T-helper 22 cell (primary cell): ENCODE results near the gene MOXD1.

Experiments used
- DNase-seq: peaks from one replicate; pipeline ENCODE4 v3.0.0-alpha.2; 2020; ENCODE audit warnings: low read depth

Gene MOXD1

DNA sequence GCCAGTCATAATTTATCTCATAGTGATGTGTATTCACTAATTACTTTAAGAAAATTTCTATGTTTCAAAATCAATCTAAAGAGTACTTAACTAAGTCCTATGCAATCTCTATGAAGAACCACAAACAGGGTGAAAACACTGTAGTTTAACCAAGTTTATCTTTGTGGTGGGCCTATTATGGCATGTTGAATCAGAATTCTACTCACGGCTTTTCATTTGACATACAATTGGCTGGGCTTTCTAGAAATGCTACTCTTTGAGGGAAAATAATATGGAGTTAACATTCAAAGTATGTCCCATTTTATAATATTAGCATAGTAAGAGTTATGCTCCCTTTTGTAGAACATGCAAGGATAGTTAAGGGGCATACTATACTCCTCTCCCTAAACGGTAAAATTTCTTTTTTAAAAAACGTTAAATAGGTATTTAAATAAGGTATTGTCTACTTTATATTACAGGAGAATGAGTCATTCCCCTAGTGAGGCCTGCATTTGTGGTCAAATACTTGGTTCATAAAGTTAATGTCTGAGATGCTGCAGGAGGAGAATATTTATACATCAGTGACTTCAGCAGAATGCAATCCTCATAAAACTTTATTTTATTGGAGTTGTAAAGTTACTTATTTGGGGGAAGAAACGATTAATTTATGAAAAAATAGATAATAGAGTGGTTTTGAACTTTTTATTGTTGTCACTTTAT lies 1.8 kb downstream of the MOXD1 start:
- DNase-seq, result no peak

DNA sequence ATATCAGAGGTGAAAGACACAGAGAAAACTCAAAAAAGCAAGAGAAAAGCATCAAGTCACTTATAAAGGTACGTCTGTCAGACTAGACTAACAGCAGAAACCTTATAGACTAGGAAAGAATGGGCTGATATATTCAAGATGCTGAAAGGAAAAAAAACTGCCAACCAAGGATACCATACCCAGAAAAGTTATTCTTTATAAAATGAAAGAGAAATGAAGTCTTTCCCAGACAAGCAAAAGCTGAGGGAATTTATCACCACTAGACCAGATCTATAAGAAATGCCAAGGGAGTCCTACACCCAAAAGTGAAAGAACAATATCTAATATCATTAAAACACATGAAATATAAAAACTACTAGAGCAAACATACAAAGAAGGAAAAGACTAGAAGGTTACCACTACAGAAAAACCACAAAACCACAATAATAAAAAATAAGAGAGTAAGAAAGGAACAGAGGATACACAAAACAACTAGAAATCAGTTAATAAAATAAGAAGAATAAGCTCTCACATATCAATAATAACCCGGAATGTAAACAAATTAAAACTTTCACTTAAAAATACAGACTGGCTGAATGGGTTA lies 6.2 kb downstream of the MOXD1 start:
- no peak for DNase-seq

- no peak for DNase-seq
Measured at GRCh38 chr6:132392792-132393191, 8.5 kb downstream of the MOXD1 start.

GRCh38 chr6:132392270-132392646 lies 9.0 kb downstream of the MOXD1 start:
- no peak for DNase-seq

- DNase-seq, result no peak
Measured at GRCh38 chr6:132391391-132392269, 9.6 kb downstream of the MOXD1 start.

GRCh38 chr6:132390451-132390850 lies 10.8 kb downstream of the MOXD1 start:
- no peak for DNase-seq

DNA sequence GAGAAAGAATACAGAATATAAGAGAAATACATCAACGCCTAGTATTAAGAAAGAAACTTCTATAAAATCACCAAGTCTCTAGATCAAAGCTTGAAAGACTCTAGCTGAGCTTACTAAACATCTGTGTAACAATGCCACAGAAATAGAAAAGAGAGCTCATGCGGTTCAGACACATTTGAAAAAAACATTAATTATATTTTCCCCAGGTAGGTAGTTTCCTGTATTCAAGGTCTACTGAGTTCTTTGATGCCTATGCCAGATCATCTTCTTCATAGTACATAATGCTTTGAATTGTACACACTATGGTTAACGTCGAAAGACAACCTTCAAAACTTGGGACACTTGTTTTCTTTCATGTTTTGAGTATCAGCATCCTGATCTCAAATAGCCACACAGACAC lies 11.3 kb downstream of the MOXD1 start:
- no peak for DNase-seq

GRCh38 chr6:132388291-132388690 lies 13.0 kb downstream of the MOXD1 start:
- DNase-seq, result no peak

GRCh38 chr6:132382630-132383175 lies 18.6 kb downstream of the MOXD1 start:
- no peak for DNase-seq

DNA sequence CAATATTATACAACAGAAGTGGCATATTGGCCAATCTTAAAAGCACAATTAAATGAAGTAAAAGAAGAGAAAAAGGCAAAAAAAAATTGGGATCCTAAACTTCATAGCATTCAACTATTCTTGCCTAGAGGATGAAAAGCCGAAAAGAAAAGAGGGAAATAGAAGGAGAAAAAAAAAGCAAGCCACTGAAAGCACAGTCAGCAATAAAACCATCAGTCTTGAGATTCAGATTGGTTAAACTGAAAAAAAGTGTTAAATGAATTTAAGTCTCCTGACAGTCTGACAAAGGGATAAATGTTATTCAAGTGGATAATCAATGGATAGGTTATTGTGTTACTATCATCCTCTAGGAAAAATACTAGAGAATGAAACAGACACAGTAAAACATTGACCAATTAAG lies 19.9 kb downstream of the MOXD1 start:
- no peak for DNase-seq

DNA sequence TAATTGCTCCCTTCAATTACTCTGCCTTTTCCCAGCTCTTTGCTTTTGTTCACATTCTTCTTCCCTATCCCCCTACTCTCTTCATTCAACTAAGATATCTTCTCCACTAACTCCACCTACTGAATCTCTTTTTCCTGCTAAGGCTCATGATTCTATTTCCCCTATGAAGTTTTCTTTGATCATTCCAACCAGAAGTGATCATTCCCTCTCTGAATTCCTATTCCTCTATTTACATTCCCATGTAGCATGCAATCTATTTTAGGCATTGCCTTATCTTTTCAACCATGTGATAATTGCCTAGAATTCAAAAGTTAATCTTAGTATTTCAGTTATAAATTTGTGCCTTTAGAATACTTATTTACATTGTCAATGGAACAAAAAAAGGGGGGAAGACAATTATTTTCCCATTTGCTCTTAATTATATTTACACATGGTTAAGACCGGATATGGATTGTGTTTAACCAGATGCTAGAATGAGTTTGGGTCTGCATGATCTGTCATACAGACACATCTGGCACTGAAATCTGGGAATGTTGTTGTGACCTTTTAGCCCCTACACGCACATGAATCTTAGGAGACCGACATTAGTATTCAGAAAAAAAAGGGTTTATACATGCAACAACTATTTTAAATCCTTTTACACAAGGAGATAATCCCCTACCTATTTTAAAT lies 20.8 kb downstream of the MOXD1 start:
- DNase-seq, result no peak

GRCh38 chr6:132369526-132369925 lies 31.7 kb downstream of the MOXD1 start:
- no peak for DNase-seq

DNA sequence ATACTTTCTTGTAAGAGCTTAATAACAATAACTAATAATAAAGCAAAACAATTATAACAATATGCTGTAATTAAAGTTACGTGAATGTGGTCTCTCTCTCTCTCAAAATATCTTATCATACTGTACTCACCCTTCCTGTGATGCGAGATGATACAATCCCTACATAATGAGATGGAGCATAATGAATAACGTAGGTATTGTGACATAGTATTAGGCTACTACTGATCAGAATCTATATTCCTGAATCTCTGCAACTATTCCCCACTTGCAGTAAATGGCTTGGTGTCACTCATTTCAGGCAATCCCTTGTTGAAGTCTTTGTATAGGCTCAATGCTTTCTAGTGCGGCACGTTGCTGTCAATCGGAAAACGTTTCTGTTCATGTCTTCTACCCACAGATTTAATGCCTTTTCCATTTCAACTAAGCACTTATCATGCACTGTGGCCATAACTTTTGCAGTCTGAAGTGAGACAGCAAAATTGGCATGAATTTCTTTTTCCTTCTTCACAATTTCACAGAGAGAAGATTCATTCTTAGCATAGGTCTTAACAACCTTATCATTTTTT lies 32.3 kb downstream of the MOXD1 start:
- no peak for DNase-seq

DNA sequence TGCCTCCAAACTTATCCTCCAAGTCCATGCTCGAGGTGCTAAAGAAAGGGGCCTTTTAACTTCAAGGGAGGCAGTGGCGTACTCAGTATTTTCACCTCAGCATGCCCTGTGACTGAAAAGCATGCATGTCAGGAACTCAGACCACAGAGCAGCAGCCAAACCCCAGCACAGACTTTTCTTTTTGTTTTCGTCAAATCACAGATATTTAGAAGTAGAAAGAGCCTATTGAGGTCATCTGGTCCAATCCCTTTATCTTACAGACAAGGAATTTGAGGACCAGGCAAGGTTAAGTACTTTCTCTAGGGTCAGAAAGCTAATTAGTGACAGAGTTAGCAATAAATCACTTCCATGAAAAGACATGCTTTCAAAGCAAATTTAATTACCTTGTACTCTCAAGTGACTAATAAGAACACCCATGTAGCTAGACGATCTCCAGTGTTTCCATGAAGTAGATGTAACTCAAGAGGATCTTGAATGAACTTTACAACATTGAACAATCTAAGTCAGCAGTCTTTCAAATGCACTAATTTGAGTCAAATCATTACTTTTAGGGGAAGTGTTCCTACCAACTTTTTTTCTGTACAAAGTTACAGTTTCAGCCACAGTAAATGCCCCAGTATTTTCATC lies 35.9 kb downstream of the MOXD1 start:
- DNase-seq, result no peak

DNA sequence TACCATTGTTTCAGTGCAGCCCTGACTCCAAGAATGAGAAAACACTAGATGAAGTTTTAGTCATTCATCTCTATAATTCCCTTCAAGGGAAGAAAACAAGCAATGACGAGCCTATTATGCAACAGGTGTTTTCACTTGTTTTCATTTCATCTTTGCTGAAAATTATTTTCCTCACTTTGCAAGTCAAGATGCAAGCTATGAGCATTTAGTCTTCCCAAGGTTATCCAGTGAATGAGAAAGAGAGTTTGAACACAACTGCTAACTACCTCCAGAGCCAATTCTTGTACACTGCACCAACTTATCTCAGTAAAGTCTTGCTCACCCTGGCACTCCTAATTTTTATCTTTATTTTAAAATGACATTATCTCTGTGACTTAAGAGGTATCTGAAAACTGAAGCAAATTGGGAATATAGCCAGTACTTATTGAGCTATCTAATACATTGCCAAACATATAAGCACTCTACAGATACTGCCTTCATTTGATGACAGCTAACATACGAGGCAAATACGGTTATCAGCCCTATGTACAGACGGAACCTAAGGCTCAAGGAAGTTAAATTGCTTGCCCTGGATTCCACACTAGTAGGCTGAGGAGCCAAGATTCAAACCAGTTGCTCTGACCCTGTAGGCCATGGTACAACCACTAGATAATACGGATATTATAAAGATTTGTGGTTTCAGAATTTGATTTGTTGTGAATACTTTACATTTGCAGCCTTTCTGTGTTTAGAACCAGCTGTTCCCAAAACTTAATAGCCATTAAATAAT lies 36.8 kb downstream of the MOXD1 start:
- no peak for DNase-seq

GRCh38 chr6:132362442-132363185 lies 38.7 kb downstream of the MOXD1 start:
- DNase-seq, result no peak

GRCh38 chr6:132361101-132361500 lies 40.2 kb downstream of the MOXD1 start:
- no peak for DNase-seq

DNA sequence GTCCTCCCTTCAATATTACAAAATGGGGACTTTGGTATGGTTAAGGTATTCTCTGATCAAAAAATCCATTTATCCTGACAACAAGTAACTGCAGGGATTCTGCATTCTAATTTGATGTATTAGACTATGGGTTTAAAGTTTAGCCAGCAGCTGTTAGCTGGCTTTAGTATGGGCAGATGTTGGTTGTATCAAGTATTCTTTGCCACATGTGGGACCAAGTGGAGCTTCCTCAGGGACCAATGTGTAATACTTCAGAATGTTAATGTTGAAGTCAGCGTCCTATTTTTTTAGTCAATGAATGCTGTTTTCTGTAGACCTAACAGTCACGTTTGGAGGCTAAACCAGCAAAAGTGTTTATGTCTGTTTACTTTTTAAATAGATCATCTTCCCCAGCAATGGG lies 41.4 kb downstream of the MOXD1 start:
- no peak for DNase-seq

DNA sequence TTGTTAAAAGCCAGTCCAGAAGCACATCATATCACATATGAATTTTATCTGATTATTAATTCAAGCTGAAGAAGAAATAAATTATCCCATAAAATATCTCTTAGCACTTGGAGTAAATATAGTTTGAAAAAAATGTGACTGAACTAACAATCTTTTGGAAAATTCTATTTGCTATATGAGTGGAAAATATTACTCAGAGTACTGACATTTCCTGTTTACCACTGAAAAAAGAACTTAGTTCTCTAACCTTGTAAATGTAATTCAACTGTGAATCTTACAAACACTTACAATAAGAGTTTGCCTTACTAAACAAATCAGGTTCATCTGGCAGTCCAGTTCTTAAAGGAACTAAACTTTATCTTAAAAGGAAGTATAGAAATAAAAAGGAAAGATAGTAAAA lies 44.2 kb downstream of the MOXD1 start:
- DNase-seq, result no peak
